Neuronal stem cell (in vitro differentiated cells): Measurements from ENCODE around the gene ZMYND11.
A peak's percentile ranks its signal among the peaks of the same experiment; 100 is the strongest.

ENCODE experiments used
- DNase-seq: peaks from one replicate; pipeline ENCODE4 v3.0.0-alpha.2; 2013; ENCODE audit warnings: low spot score
- H2AFZ ChIP-seq: one replicate; pipeline ENCODE4 v1.6.1; 2013; ENCODE audit warnings: mild to moderate bottlenecking, low read length, inconsistent platforms
- H2AK5ac ChIP-seq: 2 replicates; pipeline ENCODE4 v1.6.1; 2013; ENCODE audit warnings: low read depth, mild to moderate bottlenecking, inconsistent platforms, low read length, moderate library complexity, mixed read lengths
- H2BK120ac ChIP-seq: 2 replicates; pipeline ENCODE4 v1.6.1; 2013; ENCODE audit warnings: low read depth, mild to moderate bottlenecking, inconsistent platforms, low read length, moderate library complexity, mixed read lengths
- H2BK12ac ChIP-seq: one replicate; pipeline ENCODE4 v1.6.1; 2013; ENCODE audit warnings: low read length, inconsistent platforms
- H2BK15ac ChIP-seq: 2 replicates; pipeline ENCODE4 v1.6.1; 2013; ENCODE audit warnings: mild to moderate bottlenecking, low read length, inconsistent platforms, mixed read lengths
- H2BK5ac ChIP-seq: one replicate; pipeline ENCODE4 v1.6.1; 2013; ENCODE audit warnings: inconsistent platforms, mild to moderate bottlenecking, low read length, moderate library complexity
- H3K14ac ChIP-seq: one replicate; pipeline ENCODE4 v1.6.1; 2013; ENCODE audit warnings: low read length, inconsistent platforms
- H3K18ac ChIP-seq: 2 replicates; pipeline ENCODE4 v1.6.1; 2013; ENCODE audit warnings: low read length, inconsistent platforms
- H3K23ac ChIP-seq: 2 replicates; pipeline ENCODE4 v1.6.1; 2013; ENCODE audit warnings: low read depth, mild to moderate bottlenecking, mixed read lengths, low read length, inconsistent platforms; ENCODE audit not compliant: poor library complexity
- H3K27ac ChIP-seq: replicated peaks from 3 replicates; pipeline ENCODE4 v1.5.1; 2013; ENCODE audit warnings: low read length, inconsistent platforms
- H3K27me3 ChIP-seq, 3 experiments: 2 replicates each; pipeline ENCODE4 v1.6.1; 2013; ENCODE audit warnings: low read length in 3 of 3, mild to moderate bottlenecking in 2 of 3, inconsistent platforms in 1 of 3, low read depth in 1 of 3, mixed read lengths in 1 of 3, moderate library complexity in 1 of 3; ENCODE audit not compliant: control insufficient read depth in 3 of 3, insufficient read depth in 3 of 3
- H3K36me3 ChIP-seq, 2 donors: replicated peaks in 1 of 2; 2 replicates each; pipeline ENCODE4 v1.6.1; 2013; ENCODE audit warnings: low read length in 2 of 2; ENCODE audit not compliant: control insufficient read depth in 2 of 2, insufficient read depth in 2 of 2
- H3K4ac ChIP-seq: 2 replicates; pipeline ENCODE4 v1.6.1; 2013; ENCODE audit warnings: inconsistent platforms, mild to moderate bottlenecking, low read length, moderate library complexity
- H3K4me1 ChIP-seq, 2 donors: 1 replicate in 1 of 2; 2 replicates in 1 of 2; pipeline ENCODE4 v1.6.1; 2013; ENCODE audit warnings: low read length in 2 of 2, low read depth in 1 of 2; ENCODE audit not compliant: control insufficient read depth in 2 of 2, insufficient read depth in 1 of 2
- H3K4me2 ChIP-seq: one replicate; pipeline ENCODE4 v1.6.1; 2013; ENCODE audit warnings: mild to moderate bottlenecking, low read length, inconsistent platforms; ENCODE audit not compliant: insufficient read depth, poor library complexity, severe bottlenecking
- H3K4me3 ChIP-seq, 2 donors: 2 replicates each; pipeline ENCODE4 v1.5.1; 2013; ENCODE audit warnings: low read length in 2 of 2, mild to moderate bottlenecking in 2 of 2, inconsistent platforms in 1 of 2, moderate library complexity in 1 of 2
- H3K79me1 ChIP-seq: one replicate; pipeline ENCODE4 v1.6.1; 2013; ENCODE audit warnings: low read depth, mild to moderate bottlenecking, inconsistent platforms, low read length, moderate library complexity
- H3K9ac ChIP-seq: one replicate; pipeline ENCODE4 v1.6.1; 2013; ENCODE audit warnings: mild to moderate bottlenecking, low read depth, low read length, inconsistent platforms; ENCODE audit not compliant: poor library complexity
- H3K9me3 ChIP-seq, 2 donors: replicated peaks in 1 of 2; 2 replicates each; pipeline versions ENCODE3 to v1.6.1; 2013; ENCODE audit warnings: low read length in 2 of 2, mild to moderate bottlenecking in 2 of 2, inconsistent platforms in 1 of 2, low read depth in 1 of 2, mixed read lengths in 1 of 2, moderate library complexity in 1 of 2; ENCODE audit not compliant: control insufficient read depth in 2 of 2, insufficient read depth in 1 of 2
- H4K8ac ChIP-seq: one replicate; pipeline ENCODE4 v1.6.1; 2013; ENCODE audit warnings: low read depth, mild to moderate bottlenecking, inconsistent platforms, low read length, moderate library complexity
- H4K91ac ChIP-seq: one replicate; pipeline ENCODE4 v1.6.1; 2013; ENCODE audit warnings: low read length, low read depth, mild to moderate bottlenecking, inconsistent platforms; ENCODE audit not compliant: poor library complexity
- WGBS, 2 donors: extraction: QIAGEN DNeasy Blood & Tissue Kit; methylation state at CpG; one replicate each; pipeline ENCODE4 v1.1.7; 2013; ENCODE audit warnings: missing lambda C conversion rate in 2 of 2, mixed read lengths in 1 of 2; ENCODE audit not compliant: insufficient read length in 2 of 2, insufficient replicate concordance in 1 of 2; ENCODE audit errors: extremely low coverage in 2 of 2; 5-methylcytosine and 5-hydroxymethylcytosine counted together

ZMYND11 gene

GRCh38 chr10:271201-271600, 135.9 kb downstream of the ZMYND11 start:
- peaks cover 7 to 8% of the 10 kb centered on the region in 2 donors for H3K4me1 ChIP-seq
- H3K14ac ChIP-seq: no peak overlapping the region
- no peak overlapping the region for H2BK15ac ChIP-seq
- H3K79me1 ChIP-seq: no peaks in the 10 kb centered on the region
- H4K91ac ChIP-seq: no peak overlapping the region
- H2BK12ac ChIP-seq: no peak overlapping the region
- H3K27ac ChIP-seq: no peak overlapping the region
- no peaks in the 10 kb centered on the region for H3K9me3 ChIP-seq
- H2AFZ ChIP-seq: no peak overlapping the region
- H2AK5ac ChIP-seq: no peak overlapping the region
- no peak overlapping the region for H2BK120ac ChIP-seq
- H3K18ac ChIP-seq: no peak overlapping the region
- H3K4ac ChIP-seq: no peak overlapping the region
- H3K23ac ChIP-seq: no peak overlapping the region
- WGBS, 2 donors: no CpG with 5 or more reads among the region's 3 CpGs
- no peak overlapping the region for H3K4me3 ChIP-seq
- no peak overlapping the region for H3K9ac ChIP-seq
- H3K4me2 ChIP-seq: no peak overlapping the region
- DNase-seq: no peak
- no peak overlapping the region for H2BK5ac ChIP-seq
- H4K8ac ChIP-seq: no peak overlapping the region
- peaks cover 0 to 20% of the 10 kb centered on the region in 2 donors for H3K36me3 ChIP-seq
- no peaks in the 10 kb centered on the region for H3K27me3 ChIP-seq

GRCh38 chr10:271722-272121, 136.5 kb downstream of the ZMYND11 start:
- Histone ChIP-seq H3K9ac (no peak overlapping the region), H2BK15ac (no peak overlapping the region), H4K8ac (no peak overlapping the region), H2BK120ac (no peak overlapping the region), H3K18ac (no peak overlapping the region), H3K14ac (no peak overlapping the region), H3K79me1 (no peaks in the 10 kb centered on the region), H3K27ac (no peak overlapping the region), H3K4me3 (no peak overlapping the region), H4K91ac (no peak overlapping the region), H2AFZ (no peak overlapping the region), H3K4ac (no peak overlapping the region), H3K9me3 (no peaks in the 10 kb centered on the region), H2BK12ac (no peak overlapping the region), H3K23ac (no peak overlapping the region), H3K27me3 (no peaks in the 10 kb centered on the region), H3K36me3 (peaks cover 0 to 24% of the 10 kb centered on the region in 2 donors), H3K4me2 (no peak overlapping the region), H2BK5ac (no peak overlapping the region), H3K4me1 (peaks cover 7 to 8% of the 10 kb centered on the region in 2 donors), H2AK5ac (no peak overlapping the region)
- WGBS, 2 donors: no CpG with 5 or more reads among the region's 6 CpGs
- DNase-seq: no peak

- Histone ChIP-seq H3K18ac (no peak overlapping the region), H2BK5ac (no peak overlapping the region), H3K27ac (no peak overlapping the region), H3K9ac (no peak overlapping the region), H3K79me1 (no peaks in the 10 kb centered on the region), H4K91ac (no peak overlapping the region), H2AFZ (no peak overlapping the region), H4K8ac (no peak overlapping the region), H2BK15ac (no peak overlapping the region), H3K27me3 (no peaks in the 10 kb centered on the region), H3K4ac (no peak overlapping the region), H3K4me1 (peaks cover 7 to 8% of the 10 kb centered on the region in 2 donors), H3K14ac (peak overlapping the region; percentile 60), H3K23ac (no peak overlapping the region), H3K36me3 (peaks cover 3 to 38% of the 10 kb centered on the region in 2 donors), H3K4me3 (no peak overlapping the region), H3K9me3 (no peaks in the 10 kb centered on the region), H2BK120ac (no peak overlapping the region), H2AK5ac (no peak overlapping the region), H2BK12ac (no peak overlapping the region), H3K4me2 (no peak overlapping the region)
- no CpG with 5 or more reads among the region's 16 CpGs for WGBS, 2 donors
- no peak for DNase-seq
Observed at GRCh38 chr10:273088-273487, 137.8 kb downstream of the ZMYND11 start.

GRCh38 chr10:274866-275265, 139.6 kb downstream of the ZMYND11 start:
- Histone ChIP-seq H3K79me1 (no peaks in the 10 kb centered on the region), H3K9me3 (no peaks in the 10 kb centered on the region), H2BK120ac (no peak overlapping the region), H4K8ac (no peak overlapping the region), H3K27ac (no peak overlapping the region), H3K4me3 (no peak overlapping the region), H4K91ac (no peak overlapping the region), H3K4ac (no peak overlapping the region), H3K4me2 (no peak overlapping the region), H2BK15ac (no peak overlapping the region), H3K14ac (no peak overlapping the region), H2BK5ac (no peak overlapping the region), H2AFZ (no peak overlapping the region), H2BK12ac (no peak overlapping the region), H3K9ac (no peak overlapping the region), H3K4me1 (peaks cover 0 to under 1% of the 10 kb centered on the region in 2 donors), H2AK5ac (no peak overlapping the region), H3K23ac (no peak overlapping the region), H3K18ac (no peak overlapping the region), H3K36me3 (peaks cover 5 to 56% of the 10 kb centered on the region in 2 donors), H3K27me3 (no peaks in the 10 kb centered on the region)
- whole genome bisulfite sequencing, 2 donors: no CpG with 5 or more reads among the region's 2 CpGs
- DNase-seq: no peak
